ENCODE measurements around the gene NMBR.
"Not testable (repeated sequence)": the region's sequence is repeated elsewhere in the genome, so short reads cannot be mapped to it uniquely, and the experiment has no call there.

Gene NMBR

DNA sequence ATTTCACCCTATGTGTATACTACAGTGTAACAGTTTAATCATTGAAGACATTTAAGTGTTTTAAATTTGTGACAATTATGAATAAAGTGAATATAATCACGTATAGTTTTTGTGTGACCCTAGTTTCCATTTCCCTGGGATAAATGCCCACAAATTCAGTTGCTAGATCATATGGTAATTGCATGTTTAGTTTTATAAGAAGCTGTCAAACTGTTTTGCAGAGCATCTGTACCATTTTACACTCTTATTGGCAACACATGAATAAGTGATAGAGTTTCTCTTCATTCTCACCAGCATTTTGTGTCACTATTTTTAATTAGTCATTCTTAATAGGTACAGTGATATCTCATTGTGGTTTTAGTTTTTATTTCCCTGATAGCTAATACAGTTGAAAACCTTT lies 7.4 kb upstream of the NMBR start:
- DNase-seq (ENCODE audit: low spot score) = no peak

- DNase-seq (ENCODE audit: low spot score) = no peak
Observed at GRCh38 chr6:142153196-142153595, 6.3 kb upstream of the NMBR start.

- no peak for DNase-seq (ENCODE audit: low spot score)
Observed at GRCh38 chr6:142152746-142153145, 5.8 kb upstream of the NMBR start.

- not testable (repeated sequence) for DNase-seq (ENCODE audit: low spot score)
Observed at GRCh38 chr6:142141531-142141930, 5.4 kb downstream of the NMBR start.

- no peak for DNase-seq (ENCODE audit: low spot score)
Observed at GRCh38 chr6:142138876-142139275, 8.0 kb downstream of the NMBR start.

GRCh38 chr6:142132625-142133024 lies 14.3 kb downstream of the NMBR start, which contains the start of gene GJE1:
GJE1 (plus strand) TSS chr6:142132925; CDS start chr6:142133159, 234 bp downstream.
- DNase-seq (ENCODE audit: low spot score) = no peak

DNA sequence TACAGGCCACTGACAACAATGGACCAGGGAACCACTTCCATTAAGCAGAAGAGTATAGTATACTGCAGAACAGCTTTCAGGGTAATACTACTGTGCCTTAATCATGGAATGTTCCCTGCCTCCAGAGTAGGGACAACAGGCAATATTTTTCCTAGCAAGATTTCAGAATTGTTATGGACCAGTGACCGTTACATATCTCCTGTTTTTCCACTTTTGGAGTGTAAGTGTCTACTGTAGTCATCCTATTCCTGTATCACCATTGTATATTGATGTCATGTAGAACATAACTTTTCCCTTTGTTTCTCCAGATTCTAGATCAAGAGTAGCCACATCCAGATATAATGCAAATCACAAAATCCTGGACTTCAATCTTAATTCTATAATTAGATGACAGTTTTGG lies 16.1 kb downstream of the NMBR start:
- no peak for DNase-seq (ENCODE audit: low spot score)

- no peak for DNase-seq (ENCODE audit: low spot score)
Observed at GRCh38 chr6:142121342-142121741, 25.6 kb downstream of the NMBR start.

GRCh38 chr6:142118925-142119324 lies 28.0 kb downstream of the NMBR start:
- DNase-seq (ENCODE audit: low spot score) = no peak

GRCh38 chr6:142118328-142118727 lies 28.6 kb downstream of the NMBR start:
- DNase-seq (ENCODE audit: low spot score) = no peak

- no peak for DNase-seq (ENCODE audit: low spot score)
Observed at GRCh38 chr6:142117366-142117765, 29.6 kb downstream of the NMBR start.

- peak; percentile 64 for DNase-seq (ENCODE audit: low spot score)
Observed at GRCh38 chr6:142112451-142113061, 34.4 kb downstream of the NMBR start.

DNA sequence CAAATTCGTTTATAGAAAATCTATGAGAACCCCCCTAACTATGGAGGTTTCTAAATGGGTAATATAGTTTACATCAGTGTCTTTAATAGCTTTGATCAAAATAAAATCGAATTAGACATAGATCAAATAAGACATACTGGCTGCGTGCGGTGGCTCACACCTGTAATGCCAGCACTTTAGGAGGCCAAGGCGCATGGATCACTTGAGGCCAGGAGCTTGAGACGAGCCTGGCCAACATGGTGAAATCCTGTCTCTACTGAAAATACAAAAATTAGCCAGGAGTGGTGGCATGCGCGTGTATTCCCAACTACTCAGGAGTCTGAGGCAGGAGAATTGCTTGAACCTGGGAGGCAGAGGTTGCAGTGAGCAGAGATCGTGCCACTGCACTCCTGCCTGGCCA lies 36.1 kb downstream of the NMBR start:
- DNase-seq (ENCODE audit: low spot score) = not testable (repeated sequence)

GRCh38 chr6:142104820-142105219 lies 42.1 kb downstream of the NMBR start:
- not testable (repeated sequence) for DNase-seq (ENCODE audit: low spot score)

DNA sequence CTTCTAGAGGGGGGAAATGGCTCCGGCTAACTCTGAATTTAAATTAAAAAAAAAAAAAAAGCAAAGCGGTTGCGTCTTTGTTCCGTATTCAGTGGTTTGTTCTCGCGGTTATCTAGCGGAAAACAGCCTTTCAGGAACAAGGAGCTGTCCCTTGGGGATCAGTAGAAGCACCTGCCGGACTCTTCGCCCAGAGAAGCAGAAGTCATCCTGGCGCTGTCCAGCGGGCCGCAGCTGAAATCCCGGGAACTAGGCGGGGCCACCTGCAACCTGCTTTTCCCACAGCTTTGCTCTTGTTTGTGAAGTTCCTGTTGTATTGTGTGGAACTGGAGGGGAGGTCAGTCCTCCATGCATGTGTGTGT lies 58.1 kb downstream of the NMBR start:
- no peak for DNase-seq (ENCODE audit: low spot score)

DNA sequence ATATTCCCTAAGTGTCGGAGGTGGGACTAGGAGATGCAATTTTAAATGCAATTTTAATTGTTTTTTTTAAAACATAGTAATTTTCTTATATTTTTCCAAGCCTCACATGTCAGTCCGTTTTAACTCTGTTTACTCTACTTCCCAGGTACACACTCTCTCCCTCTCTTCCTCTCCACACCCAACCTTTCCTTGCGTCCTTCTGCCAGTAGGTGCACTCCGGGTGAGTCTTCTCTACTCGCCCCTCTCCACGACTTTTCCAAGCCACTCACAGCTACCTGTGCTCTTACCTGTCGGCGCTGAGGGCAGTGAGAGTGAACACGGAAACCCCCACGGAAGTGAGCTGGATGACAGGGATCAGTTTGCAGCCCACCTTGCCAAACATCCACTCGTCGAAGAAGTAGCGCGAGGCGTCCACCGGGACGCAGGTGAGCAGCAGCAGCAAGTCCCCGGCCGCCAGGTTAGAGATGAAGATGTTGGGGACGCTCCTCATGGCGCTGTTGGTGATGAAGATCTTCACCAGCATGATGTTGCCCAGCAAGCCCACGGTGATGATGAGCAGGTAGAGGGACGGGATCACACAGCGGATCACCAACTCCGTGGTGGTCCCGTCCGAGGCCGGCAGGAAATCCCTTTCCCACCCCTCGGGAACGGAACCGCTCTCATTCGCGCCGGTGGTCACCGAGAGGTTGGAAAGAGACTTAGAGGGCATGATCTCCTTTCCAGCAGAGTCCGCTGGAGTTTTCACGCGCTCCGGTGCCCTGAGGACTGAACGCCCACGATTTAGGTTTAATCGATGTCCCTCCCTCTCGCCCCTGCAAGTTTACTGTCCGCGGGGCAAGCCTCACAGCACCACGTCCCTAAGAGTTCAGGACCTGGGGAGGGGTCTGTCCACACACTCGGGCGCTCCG lies 58.7 kb downstream of the NMBR start:
- DNase-seq (ENCODE audit: low spot score) = no peak

DNA sequence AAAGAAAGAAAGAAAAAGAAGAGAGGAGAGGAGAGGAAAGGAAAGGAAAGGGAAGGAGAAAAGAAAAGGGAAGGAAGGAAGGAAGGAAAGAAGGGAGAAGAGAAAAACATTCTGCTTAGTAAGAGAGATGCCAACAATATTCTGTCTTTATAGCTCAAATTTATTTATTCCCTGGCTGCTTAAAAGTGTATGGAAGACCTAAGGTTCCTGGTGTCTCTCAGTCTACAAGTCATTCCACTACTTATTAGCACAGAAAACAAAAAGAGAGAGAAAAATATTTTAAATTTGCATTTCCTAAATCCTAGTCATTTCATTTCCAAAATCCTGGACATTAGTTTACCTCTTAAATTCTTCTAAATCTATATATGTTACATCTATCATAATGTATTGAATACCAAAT lies 67.8 kb downstream of the NMBR start:
- DNase-seq (ENCODE audit: low spot score) = no peak

GRCh38 chr6:142075516-142076101 lies 71.3 kb downstream of the NMBR start:
- DNase-seq (ENCODE audit: low spot score) = no peak

DNA sequence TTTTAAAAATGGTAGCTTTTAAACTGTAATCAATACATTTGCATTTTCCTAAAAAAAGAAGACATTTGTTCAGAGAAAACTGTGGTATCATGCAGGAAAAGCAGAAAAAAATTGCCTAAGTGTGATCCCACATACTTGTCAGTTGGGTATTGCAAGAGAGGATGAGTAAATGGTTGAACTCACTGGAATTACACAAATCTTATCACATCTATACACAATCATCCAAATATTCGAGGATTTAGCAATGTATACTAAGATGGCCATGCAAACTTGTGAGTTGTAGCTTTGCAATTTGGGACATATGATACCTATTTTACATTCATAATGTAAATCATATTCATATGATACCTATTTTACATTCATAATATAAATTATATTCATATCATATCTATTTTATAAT lies 72.4 kb downstream of the NMBR start:
- DNase-seq (ENCODE audit: low spot score) = no peak

- DNase-seq (ENCODE audit: low spot score) = no peak
Observed at GRCh38 chr6:142071981-142072380, 74.9 kb downstream of the NMBR start.

- no peak for DNase-seq (ENCODE audit: low spot score)
Observed at GRCh38 chr6:142068416-142068815, 78.5 kb downstream of the NMBR start.

- DNase-seq (ENCODE audit: low spot score) = not testable (repeated sequence)
Observed at GRCh38 chr6:142062861-142063260, 84.1 kb downstream of the NMBR start.
